ENCODE data around the gene KRTAP5-8. TPM values are rescaled to one million over a fixed set of nuclear protein-coding genes. Genes with fewer than 3 reads are reported as not detected.

Gene KRTAP5-8
- total and polyA plus RNA-seq, 2 donors (not counting 3 experiments of a cell fraction or from before 2014, with no cell fraction given) = 0.17 TPM; not detected in 1

GRCh38 chr11:71507102-71507501, 30.7 kb upstream of the KRTAP5-8 start:
- CTCF ChIA-PET = interaction anchor here (0.8 to 2.4 kb wide), 4 partner anchors 11 to 73 kb away, joined by 3 to 7 read pairs (median 4); partner anchors contain the start of gene NADSYN1
- TF ChIP-seq MYC (IDR thresholded peaks at IDR 0.05; ENCODE audit: low read depth, low read length) (no peak), POLR2AphosphoS5 (IDR thresholded peaks at IDR 0.05; ENCODE audit: insufficient read depth, low read depth, low read length) (no peak), MAX (IDR thresholded peaks at IDR 0.05; ENCODE audit: insufficient read depth, insufficient read length) (no peak), EZH2 (IDR thresholded peaks at IDR 0.05; ENCODE audit: borderline replicate concordance, low read depth, low read length, severe bottlenecking) (no peak), GATA2 (IDR thresholded peaks at IDR 0.05; ENCODE audit: insufficient read depth, insufficient read length, low read depth, low read length) (no peak), FOS (IDR thresholded peaks at IDR 0.05; ENCODE audit: borderline replicate concordance, insufficient read depth, low read length) (no peak), JUN (IDR thresholded peaks at IDR 0.05; ENCODE audit: borderline replicate concordance, insufficient read depth, insufficient read length, low read depth) (no peak), POLR2A (IDR thresholded peaks at IDR 0.05; ENCODE audit: low read depth, low read length) (no peak), CTCF (IDR thresholded peaks at IDR 0.05; ENCODE audit: extremely low read depth in 1 of 2, insufficient read depth in 1 of 2, low read depth in 1 of 2, low read length in 2 of 2) (no peak)
- H3K4me1 ChIP-seq (ENCODE audit: control insufficient read depth, extremely low read depth, insufficient read depth, low read length) = no peaks in the 10 kb centered on the region
- H3K9me1 ChIP-seq (replicated peaks; ENCODE audit: control insufficient read depth, extremely low read depth, insufficient read depth, low read length) = no peaks in the 10 kb centered on the region
- H3K27ac ChIP-seq (ENCODE audit: insufficient read depth, low read depth, low read length) = no peak overlapping the region
- H4K20me1 ChIP-seq (replicated peaks; ENCODE audit: control insufficient read depth, extremely low read depth, insufficient read depth, low read length) = no peaks in the 10 kb centered on the region
- no peaks in the 10 kb centered on the region for H3K36me3 ChIP-seq (ENCODE audit: control insufficient read depth in 2 of 2, extremely low read depth in 1 of 2, insufficient read depth in 2 of 2, low read length in 2 of 2)
- no peak for FAIRE-seq
- POLR2A ChIA-PET = no interaction called here
- dilution Hi-C loops (cut with MboI; ENCODE audit: extremely low pct_ligation_motif_present, low sequenced_read_pairs) = no loop called here
- no peak for DNase-seq (ENCODE audit: low read depth, low spot score)
- intact Hi-C loops (cut with micrococcal nuclease) = no loop called here
- no peak overlapping the region for H3K4me3 ChIP-seq (replicated peaks in 1 of 3; ENCODE audit: insufficient read depth in 1 of 3, low read depth in 1 of 3, low read length in 3 of 3)
- no peak overlapping the region for H2AFZ ChIP-seq (ENCODE audit: low read depth, low read length)
- BruUV-seq (replicated peaks) = no TSS peak
- no peak overlapping the region for H3K4me2 ChIP-seq (ENCODE audit: insufficient read depth, low read length)
- no peak overlapping the region for H3K9ac ChIP-seq (replicated peaks; ENCODE audit: extremely low read depth, insufficient read depth, low read length)
- no peaks in the 10 kb centered on the region for H3K79me2 ChIP-seq (ENCODE audit: control insufficient read depth, insufficient read depth, low read length)
- no peaks in the 10 kb centered on the region for H3K27me3 ChIP-seq (ENCODE audit: control insufficient read depth in 2 of 2, insufficient read depth in 2 of 2, low read length in 2 of 2)
- H3K9me3 ChIP-seq (replicated peaks; ENCODE audit: control insufficient read depth, insufficient read depth, low read length) = no peaks in the 10 kb centered on the region
